MM.1S (cell line): ENCODE data around the gene KRT80.

Source experiments
- DNase-seq: peaks from one replicate; pipeline ENCODE4 v3.0.0-alpha.2; 2015
- H2AFZ ChIP-seq: fragments of 300-600 bp; sonication (generic); 2 replicates; pipeline ENCODE4 v1.6.0; 2016; ENCODE audit warnings: antibody characterized with exemption, low read length
- H3F3A ChIP-seq: fragments of 300-600 bp; sonication (generic); 2 replicates; pipeline ENCODE4 v1.6.1; 2016; ENCODE audit warnings: mild to moderate bottlenecking, antibody characterized with exemption, low read length, moderate library complexity, mixed read lengths; ENCODE audit not compliant: insufficient read depth
- H3K27ac ChIP-seq: fragments of 300-600 bp; sonication (generic); 2 replicates; pipeline ENCODE4 v1.5.1; 2016; ENCODE audit warnings: mild to moderate bottlenecking, low read length
- H3K27me3 ChIP-seq: fragments of 300-600 bp; sonication (generic); replicated peaks from 2 replicates; pipeline ENCODE4 v1.6.0; 2016; ENCODE audit warnings: low read length; ENCODE audit not compliant: insufficient read depth
- H3K36me3 ChIP-seq: fragments of 300-600 bp; sonication (generic); replicated peaks from 2 replicates; pipeline ENCODE4 v1.6.1; 2016; ENCODE audit warnings: mild to moderate bottlenecking, low read length, mixed read lengths; ENCODE audit not compliant: insufficient read depth
- H3K4me1 ChIP-seq: fragments of 300-600 bp; sonication (generic); 2 replicates; pipeline ENCODE4 v1.6.1; 2016; ENCODE audit warnings: low read length, mixed read lengths
- H3K4me2 ChIP-seq: fragments of 300-600 bp; sonication (generic); 2 replicates; pipeline ENCODE4 v1.6.0; 2016; ENCODE audit warnings: low read depth, low read length
- H3K4me3 ChIP-seq: fragments of 300-600 bp; sonication (generic); 2 replicates; pipeline ENCODE4 v1.5.1; 2016; ENCODE audit warnings: low read length, mixed read lengths
- H3K79me2 ChIP-seq: fragments of 300-600 bp; sonication (generic); 2 replicates; pipeline ENCODE4 v1.6.1; 2016; ENCODE audit warnings: mixed run types, low read length, mixed read lengths
- H3K9ac ChIP-seq: fragments of 300-600 bp; sonication (generic); 2 replicates; pipeline ENCODE4 v1.6.1; 2016; ENCODE audit warnings: low read length, mixed read lengths
- H3K9me2 ChIP-seq: fragments of 300-600 bp; sonication (generic); replicated peaks from 2 replicates; pipeline ENCODE4 v1.6.1; 2016; ENCODE audit warnings: mild to moderate bottlenecking, low read length, mixed read lengths; ENCODE audit not compliant: insufficient read depth
- H3K9me3 ChIP-seq: fragments of 300-600 bp; sonication (generic); replicated peaks from 2 replicates; pipeline ENCODE4 v1.6.1; 2016; ENCODE audit warnings: mild to moderate bottlenecking, low read length, mixed read lengths; ENCODE audit not compliant: insufficient read depth
- H4K20me1 ChIP-seq: fragments of 300-600 bp; sonication (generic); 2 replicates; pipeline ENCODE4 v1.6.1; 2016; ENCODE audit warnings: mild to moderate bottlenecking, low read length, moderate library complexity, mixed read lengths; ENCODE audit not compliant: insufficient read depth
- CTCF ChIP-seq: fragments of 300-600 bp; sonication (generic); IDR thresholded peaks from 2 replicates; pipeline ENCODE4 v1.5.1; 2016; ENCODE audit warnings: antibody characterized with exemption, low read length, mixed read lengths
- EZH2 ChIP-seq: fragments of 300-600 bp; sonication (generic); optimal IDR thresholded peaks from 2 replicates; pipeline ENCODE3; 2017; ENCODE audit warnings: low read depth, mild to moderate bottlenecking, antibody characterized with exemption, low read length, mixed read lengths
- EZH2phosphoT487 ChIP-seq: fragments of 300-600 bp; sonication (generic); IDR thresholded peaks from 2 replicates; pipeline ENCODE4 v1.6.1; 2018; ENCODE audit warnings: antibody characterized with exemption, low read length

Gene KRT80

GRCh38 chr12:52146089-52146821, 45.6 kb downstream of the KRT80 start:
- no peak for TF ChIP-seq EZH2phosphoT487
- no peak for TF ChIP-seq EZH2
- no peak for TF ChIP-seq CTCF
- no peaks in the 10 kb centered on the region for H3K79me2 ChIP-seq
- no peak overlapping the region for H3K4me3 ChIP-seq
- peaks cover 17% of the 10 kb centered on the region for H3K27me3 ChIP-seq
- H3F3A ChIP-seq, result no peaks in the 10 kb centered on the region
- no peak overlapping the region for H2AFZ ChIP-seq
- H3K9ac ChIP-seq, result no peak overlapping the region
- no peaks in the 10 kb centered on the region for H3K9me3 ChIP-seq
- H3K36me3 ChIP-seq, result no peaks in the 10 kb centered on the region
- no peaks in the 10 kb centered on the region for H4K20me1 ChIP-seq
- H3K9me2 ChIP-seq, result no peaks in the 10 kb centered on the region
- no peak overlapping the region for H3K4me2 ChIP-seq
- no peaks in the 10 kb centered on the region for H3K4me1 ChIP-seq
- DNase-seq, result no peak
- no peak overlapping the region for H3K27ac ChIP-seq

- H3K9me2 ChIP-seq, result no peaks in the 10 kb centered on the region
- H3K27me3 ChIP-seq, result peaks cover 24% of the 10 kb centered on the region
- H3K36me3 ChIP-seq, result no peaks in the 10 kb centered on the region
- no peak overlapping the region for H3K4me3 ChIP-seq
- no peaks in the 10 kb centered on the region for H3F3A ChIP-seq
- no peaks in the 10 kb centered on the region for H3K4me1 ChIP-seq
- no peak overlapping the region for H3K9ac ChIP-seq
- H3K9me3 ChIP-seq, result no peaks in the 10 kb centered on the region
- no peak overlapping the region for H3K27ac ChIP-seq
- no peak for DNase-seq
- no peaks in the 10 kb centered on the region for H4K20me1 ChIP-seq
- H3K79me2 ChIP-seq, result no peaks in the 10 kb centered on the region
- TF ChIP-seq CTCF, result no peak
- TF ChIP-seq EZH2phosphoT487, result no peak
- TF ChIP-seq EZH2, result no peak
- no peak overlapping the region for H2AFZ ChIP-seq
- H3K4me2 ChIP-seq, result no peak overlapping the region
Observed at GRCh38 chr12:52145228-52146088, 46.4 kb downstream of the KRT80 start.

DNA sequence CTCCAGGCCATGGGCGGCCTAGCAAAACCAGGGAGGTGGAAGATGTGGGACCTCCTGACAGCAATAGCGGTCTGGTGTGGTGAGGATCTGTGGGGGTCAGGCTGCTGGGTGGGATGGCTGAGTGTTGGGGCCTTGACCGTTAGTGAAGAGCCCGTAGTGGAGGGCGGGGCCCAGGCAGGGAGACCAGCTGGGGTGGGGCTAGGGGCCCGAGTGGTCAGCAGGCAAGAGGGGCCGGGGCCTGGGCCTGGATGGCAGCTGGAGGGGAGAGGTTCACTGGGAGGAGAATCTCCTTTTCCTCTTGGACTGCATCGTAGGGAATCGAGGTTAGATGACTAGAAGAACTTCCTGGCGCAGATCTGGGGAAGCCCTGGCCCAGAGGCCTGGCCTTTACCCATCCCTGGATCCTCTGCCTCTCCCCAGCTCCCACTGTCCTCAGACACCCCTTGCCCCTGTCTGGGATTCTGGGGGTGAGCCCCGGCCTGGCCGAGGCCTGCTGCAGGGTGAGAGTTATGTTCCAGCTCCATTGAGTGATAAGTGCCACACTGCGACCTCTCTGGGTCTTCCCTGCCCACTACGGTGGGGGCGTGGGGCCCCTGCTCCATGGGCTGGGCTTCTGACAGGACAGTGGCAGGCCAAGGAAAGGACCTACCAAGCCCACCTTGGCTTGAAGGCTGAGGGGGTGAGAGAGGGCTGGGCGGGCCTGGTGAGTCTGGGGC, 47.1 kb downstream of the KRT80 start:
- H3K79me2 ChIP-seq, result no peaks in the 10 kb centered on the region
- H2AFZ ChIP-seq, result no peak overlapping the region
- H4K20me1 ChIP-seq, result no peaks in the 10 kb centered on the region
- H3K9me2 ChIP-seq, result no peaks in the 10 kb centered on the region
- no peak for TF ChIP-seq CTCF
- no peak for TF ChIP-seq EZH2phosphoT487
- no peak for TF ChIP-seq EZH2
- H3K27ac ChIP-seq, result no peak overlapping the region
- DNase-seq, result no peak
- no peak overlapping the region for H3K4me3 ChIP-seq
- no peak overlapping the region for H3K4me2 ChIP-seq
- no peak overlapping the region for H3K9ac ChIP-seq
- no peaks in the 10 kb centered on the region for H3F3A ChIP-seq
- H3K36me3 ChIP-seq, result no peaks in the 10 kb centered on the region
- no peaks in the 10 kb centered on the region for H3K9me3 ChIP-seq
- H3K4me1 ChIP-seq, result no peaks in the 10 kb centered on the region
- H3K27me3 ChIP-seq, result peaks cover 24% of the 10 kb centered on the region
